Mesendoderm (in vitro differentiated cells): ENCODE measurements around the gene RALGAPA2.

Experiments used
- DNase-seq: peaks from one replicate; pipeline ENCODE4 v3.0.0; 2013
- H2AK5ac ChIP-seq: 2 replicates; pipeline ENCODE4 v1.6.1; 2013; ENCODE audit warnings: low read length, inconsistent platforms
- H2BK120ac ChIP-seq: 2 replicates; pipeline ENCODE4 v1.6.1; 2013; ENCODE audit warnings: low read depth, mild to moderate bottlenecking, low read length, moderate library complexity, mixed read lengths
- H2BK15ac ChIP-seq: replicated peaks from 2 replicates; pipeline ENCODE4 v1.6.1; 2013; ENCODE audit warnings: low read depth, mild to moderate bottlenecking, moderate library complexity
- H2BK5ac ChIP-seq: 2 replicates; pipeline ENCODE4 v1.6.1; 2013; ENCODE audit warnings: low read length, inconsistent platforms
- H3K18ac ChIP-seq: 2 replicates; pipeline ENCODE4 v1.6.1; 2013; ENCODE audit warnings: mild to moderate bottlenecking, low read length, mixed read lengths
- H3K23ac ChIP-seq: one replicate; pipeline ENCODE4 v1.6.1; 2013; ENCODE audit warnings: low read length
- H3K27ac ChIP-seq: 2 replicates; pipeline ENCODE4 v1.5.1; 2013; ENCODE audit warnings: low read depth, mild to moderate bottlenecking, inconsistent platforms, low read length, moderate library complexity
- H3K27me3 ChIP-seq: 2 replicates; pipeline ENCODE4 v1.6.1; 2013; ENCODE audit warnings: low read length, control low read depth, mild to moderate bottlenecking, inconsistent platforms; ENCODE audit not compliant: insufficient read depth, poor library complexity
- H3K36me3 ChIP-seq: 2 replicates; pipeline ENCODE4 v1.6.1; 2013; ENCODE audit warnings: low read length, inconsistent platforms; ENCODE audit not compliant: control insufficient read depth, insufficient read depth
- H3K4ac ChIP-seq: one replicate; pipeline ENCODE4 v1.6.1; 2013; ENCODE audit warnings: low read depth, mild to moderate bottlenecking, low read length, moderate library complexity
- H3K4me1 ChIP-seq: 2 replicates; pipeline ENCODE4 v1.6.1; 2013; ENCODE audit warnings: low read depth, low read length, inconsistent platforms; ENCODE audit not compliant: control insufficient read depth
- H3K4me2 ChIP-seq: 2 replicates; pipeline ENCODE4 v1.6.1; 2013; ENCODE audit warnings: low read length
- H3K4me3 ChIP-seq: 2 replicates; pipeline ENCODE4 v1.5.1; 2013; ENCODE audit warnings: mild to moderate bottlenecking, low read length
- H3K56ac ChIP-seq: one replicate; pipeline ENCODE4 v1.6.1; 2013; ENCODE audit warnings: low read length
- H3K79me1 ChIP-seq: 2 replicates; pipeline ENCODE4 v1.6.1; 2013; ENCODE audit warnings: low read length, inconsistent platforms
- H3K79me2 ChIP-seq: 2 replicates; pipeline ENCODE4 v1.6.1; 2013; ENCODE audit warnings: mild to moderate bottlenecking, low read length; ENCODE audit not compliant: control insufficient read depth, insufficient read depth
- H3K9ac ChIP-seq: 2 replicates; pipeline ENCODE4 v1.6.1; 2013; ENCODE audit warnings: low read length, inconsistent platforms
- H4K5ac ChIP-seq: one replicate; pipeline ENCODE4 v1.6.1; 2013; ENCODE audit warnings: low read length
- H4K8ac ChIP-seq: one replicate; pipeline ENCODE4 v1.6.1; 2013; ENCODE audit warnings: low read depth, mild to moderate bottlenecking, control low read depth, low read length, moderate library complexity
- WGBS: extraction: QIAGEN DNeasy Blood & Tissue Kit; methylation state at CpG from one replicate; pipeline ENCODE4 v1.1.7; 2013; ENCODE audit warnings: low lambda C conversion rate, missing lambda C conversion rate; ENCODE audit not compliant: insufficient coverage; ENCODE audit errors: extremely low coverage; 5-methylcytosine and 5-hydroxymethylcytosine counted together

Gene RALGAPA2

GRCh38 chr20:20477444-20478041 is 234.9 kb downstream of the RALGAPA2 start:
- no peak overlapping the region for H3K9ac ChIP-seq
- H3K4me2 ChIP-seq = no peak overlapping the region

GRCh38 chr20:20476504-20476903 is 235.9 kb downstream of the RALGAPA2 start:
- WGBS = no CpG with 5 or more reads among the region's 2 CpGs
- H3K27me3 ChIP-seq = no peaks in the 10 kb centered on the region
- H3K9ac ChIP-seq = no peak overlapping the region
- no peak overlapping the region for H2BK5ac ChIP-seq
- H2BK15ac ChIP-seq = no peak overlapping the region
- no peaks in the 10 kb centered on the region for H3K36me3 ChIP-seq
- no peak overlapping the region for H3K4ac ChIP-seq
- H3K56ac ChIP-seq = no peak overlapping the region
- H2BK120ac ChIP-seq = no peak overlapping the region
- H3K4me1 ChIP-seq = no peaks in the 10 kb centered on the region
- DNase-seq = no peak
- no peak overlapping the region for H4K5ac ChIP-seq
- H3K27ac ChIP-seq = no peak overlapping the region
- H3K4me2 ChIP-seq = no peak overlapping the region
- no peak overlapping the region for H4K8ac ChIP-seq
- H3K4me3 ChIP-seq = no peak overlapping the region
- H3K79me2 ChIP-seq = no peaks in the 10 kb centered on the region
- no peak overlapping the region for H2AK5ac ChIP-seq
- no peak overlapping the region for H3K18ac ChIP-seq
- no peaks in the 10 kb centered on the region for H3K79me1 ChIP-seq
- no peak overlapping the region for H3K23ac ChIP-seq

More at GRCh38 chr20:20477444-20478041, 234.9 kb downstream of the RALGAPA2 start:
- Histone ChIP-seq H3K18ac (no peak overlapping the region), H2BK15ac (no peak overlapping the region), H2BK120ac (no peak overlapping the region), H3K4me3 (no peak overlapping the region), H3K27ac (no peak overlapping the region), H4K8ac (no peak overlapping the region), H3K56ac (no peak overlapping the region), H2BK5ac (no peak overlapping the region), H3K79me2 (no peaks in the 10 kb centered on the region), H2AK5ac (no peak overlapping the region), H3K27me3 (no peaks in the 10 kb centered on the region), H3K36me3 (no peaks in the 10 kb centered on the region), H3K23ac (no peak overlapping the region), H3K79me1 (no peaks in the 10 kb centered on the region), H3K4ac (no peak overlapping the region), H4K5ac (no peak overlapping the region), H3K4me1 (no peaks in the 10 kb centered on the region)
- DNase-seq = no peak
- WGBS = no CpG with 5 or more reads among the region's 5 CpGs

DNA sequence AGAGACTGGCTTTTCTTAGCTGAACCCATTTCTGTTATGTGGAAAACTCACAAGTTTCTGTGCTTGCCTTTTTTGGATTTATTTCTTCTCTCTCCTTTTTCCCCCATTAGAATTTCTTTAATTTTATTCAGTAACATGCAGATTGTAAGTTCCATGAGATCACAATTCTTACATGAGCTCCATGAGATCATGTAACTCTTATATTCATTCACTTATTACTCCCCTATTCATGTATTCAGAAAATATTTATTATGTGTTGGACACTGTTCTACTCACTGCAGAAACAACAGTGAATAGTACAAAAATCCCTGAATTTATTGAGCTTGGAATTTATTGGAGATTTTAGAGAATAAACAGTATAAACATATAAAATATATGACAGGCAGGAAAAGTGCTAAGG is 238.8 kb downstream of the RALGAPA2 start:
- Histone ChIP-seq H2AK5ac (no peak overlapping the region), H3K27me3 (no peaks in the 10 kb centered on the region), H3K18ac (no peak overlapping the region), H3K4me3 (no peak overlapping the region), H4K8ac (no peak overlapping the region), H3K79me1 (no peaks in the 10 kb centered on the region), H3K56ac (no peak overlapping the region), H2BK15ac (no peak overlapping the region), H3K4me1 (no peaks in the 10 kb centered on the region), H3K4me2 (no peak overlapping the region), H2BK120ac (no peak overlapping the region), H4K5ac (no peak overlapping the region), H3K36me3 (no peaks in the 10 kb centered on the region), H3K23ac (no peak overlapping the region), H3K9ac (no peak overlapping the region), H3K27ac (no peak overlapping the region), H3K79me2 (no peaks in the 10 kb centered on the region), H2BK5ac (no peak overlapping the region), H3K4ac (no peak overlapping the region)
- DNase-seq = no peak

DNA sequence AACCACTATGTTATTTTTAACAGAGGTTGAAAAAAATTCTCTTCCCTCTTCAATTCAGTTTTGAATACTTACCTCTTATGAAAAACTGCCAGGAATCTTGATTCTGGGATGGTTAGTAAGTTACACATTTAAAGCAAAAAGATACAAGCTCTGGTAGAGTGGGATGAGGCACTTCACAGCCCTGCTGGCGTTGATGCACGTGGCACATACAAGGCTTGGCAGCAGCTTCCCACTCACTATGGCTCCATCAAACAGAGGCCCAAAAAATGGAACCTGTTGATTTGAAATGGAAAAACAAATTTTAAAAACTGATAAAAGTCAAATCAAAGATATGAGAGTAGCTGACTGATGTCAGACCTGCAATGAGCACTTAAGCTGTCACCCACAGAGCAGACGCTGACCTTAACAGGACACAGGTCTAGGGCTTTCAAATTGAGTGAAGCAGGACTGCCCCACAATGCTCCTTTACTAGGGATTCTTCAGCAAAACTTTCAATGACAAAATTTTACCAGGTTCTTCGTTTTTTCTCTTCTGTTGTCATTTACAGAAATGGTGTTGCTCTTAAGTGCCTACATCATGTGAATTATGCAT is 239.7 kb downstream of the RALGAPA2 start:
- Histone ChIP-seq H3K9ac (no peak overlapping the region), H3K18ac (no peak overlapping the region), H3K4ac (no peak overlapping the region), H3K27ac (no peak overlapping the region), H3K4me2 (no peak overlapping the region), H4K8ac (no peak overlapping the region), H3K79me1 (no peaks in the 10 kb centered on the region), H2BK5ac (no peak overlapping the region), H4K5ac (no peak overlapping the region), H2AK5ac (no peak overlapping the region), H3K23ac (no peak overlapping the region), H3K27me3 (no peaks in the 10 kb centered on the region), H3K4me1 (no peaks in the 10 kb centered on the region), H2BK15ac (no peak overlapping the region), H3K56ac (no peak overlapping the region), H3K36me3 (no peaks in the 10 kb centered on the region), H3K79me2 (no peaks in the 10 kb centered on the region), H2BK120ac (no peak overlapping the region), H3K4me3 (no peak overlapping the region)
- no peak for DNase-seq
- WGBS = no CpG with 5 or more reads among the region's 4 CpGs

DNA sequence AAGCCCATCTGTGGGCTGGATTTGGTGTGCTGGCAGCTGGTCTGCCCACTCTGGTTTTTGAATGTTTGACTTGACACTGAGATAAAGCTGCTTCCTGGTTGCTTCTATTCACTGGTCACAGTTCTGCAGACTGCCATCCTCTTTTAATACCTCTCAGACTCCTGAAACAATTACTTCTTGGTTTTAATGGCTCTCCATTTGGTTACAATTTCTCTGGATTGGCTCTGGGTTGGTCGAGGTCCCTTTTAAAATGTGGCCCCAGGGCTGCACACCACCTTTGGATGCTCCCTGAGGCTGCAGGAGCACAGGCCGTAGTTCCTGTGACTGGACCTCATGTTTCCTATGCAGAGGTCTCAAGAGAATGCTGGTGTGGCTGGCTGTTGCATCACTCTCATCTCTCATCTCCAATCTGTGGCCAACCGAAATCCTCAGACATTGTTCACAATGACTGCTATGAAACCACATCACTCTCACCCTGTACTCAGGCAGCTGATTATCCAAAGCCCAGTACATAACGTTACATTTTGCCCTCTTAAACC is 246.0 kb downstream of the RALGAPA2 start:
- Histone ChIP-seq H4K8ac (no peak overlapping the region), H3K4me2 (no peak overlapping the region), H2BK5ac (no peak overlapping the region), H3K9ac (no peak overlapping the region), H3K23ac (no peak overlapping the region), H3K56ac (peak overlapping the region; percentile 19), H3K18ac (no peak overlapping the region), H2AK5ac (no peak overlapping the region), H3K36me3 (no peaks in the 10 kb centered on the region), H3K4me1 (peaks cover 2% of the 10 kb centered on the region), H3K4me3 (no peak overlapping the region), H3K79me1 (no peaks in the 10 kb centered on the region), H3K79me2 (no peaks in the 10 kb centered on the region), H3K27ac (no peak overlapping the region), H3K27me3 (no peaks in the 10 kb centered on the region), H4K5ac (no peak overlapping the region), H3K4ac (no peak overlapping the region), H2BK120ac (no peak overlapping the region), H2BK15ac (no peak overlapping the region)
- no CpG with 5 or more reads among the region's 4 CpGs for WGBS
- DNase-seq = no peak

GRCh38 chr20:20465252-20465651 is 247.2 kb downstream of the RALGAPA2 start:
- peak; percentile 84 for DNase-seq
- H3K4ac ChIP-seq = no peak overlapping the region
- H4K8ac ChIP-seq = no peak overlapping the region
- H3K36me3 ChIP-seq = no peaks in the 10 kb centered on the region
- no peak overlapping the region for H2BK120ac ChIP-seq
- H3K79me2 ChIP-seq = no peaks in the 10 kb centered on the region
- no peaks in the 10 kb centered on the region for H3K27me3 ChIP-seq
- no peaks in the 10 kb centered on the region for H3K79me1 ChIP-seq
- H3K9ac ChIP-seq = no peak overlapping the region
- no peak overlapping the region for H3K27ac ChIP-seq
- H3K4me2 ChIP-seq = no peak overlapping the region
- no peak overlapping the region for H3K4me3 ChIP-seq
- no peak overlapping the region for H3K23ac ChIP-seq
- no peak overlapping the region for H2AK5ac ChIP-seq
- no peak overlapping the region for H4K5ac ChIP-seq
- H3K4me1 ChIP-seq = peaks cover 2% of the 10 kb centered on the region
- no CpG with 5 or more reads among the region's 2 CpGs for WGBS
- H2BK5ac ChIP-seq = no peak overlapping the region
- H2BK15ac ChIP-seq = no peak overlapping the region
- no peak overlapping the region for H3K18ac ChIP-seq
- H3K56ac ChIP-seq = no peak overlapping the region
